NK-92 (cell line): ENCODE results near the gene JAKMIP2.

Source experiments
- DNase-seq: peaks from one replicate; lab custom pipeline; 2025; ENCODE audit not compliant: unreplicated experiment; lab: John Stamatoyannopoulos, UW

The JAKMIP2 gene

GRCh38 chr5:147789820-147790219 lies 7.3 kb upstream of the JAKMIP2 start:
- DNase-seq = no peak

DNA sequence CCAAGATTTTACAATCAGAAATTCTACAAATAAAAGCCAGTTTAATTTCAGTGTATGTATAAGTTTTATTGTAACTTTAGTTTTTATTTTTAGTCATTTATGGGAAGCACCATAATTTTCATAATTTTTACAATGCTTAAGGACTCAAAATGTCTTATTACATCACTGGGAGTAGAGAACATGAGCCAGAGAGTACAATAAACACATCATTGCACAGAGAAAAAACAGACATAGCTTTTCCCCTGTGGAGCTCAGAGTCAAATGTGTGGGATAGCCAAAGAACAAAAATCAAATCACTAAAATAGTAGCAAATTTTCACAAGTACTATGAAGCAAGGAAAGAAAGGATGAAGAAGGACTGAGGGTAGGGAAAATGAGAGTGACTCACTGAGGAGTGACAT lies 5.5 kb upstream of the JAKMIP2 start:
- no peak for DNase-seq

DNA sequence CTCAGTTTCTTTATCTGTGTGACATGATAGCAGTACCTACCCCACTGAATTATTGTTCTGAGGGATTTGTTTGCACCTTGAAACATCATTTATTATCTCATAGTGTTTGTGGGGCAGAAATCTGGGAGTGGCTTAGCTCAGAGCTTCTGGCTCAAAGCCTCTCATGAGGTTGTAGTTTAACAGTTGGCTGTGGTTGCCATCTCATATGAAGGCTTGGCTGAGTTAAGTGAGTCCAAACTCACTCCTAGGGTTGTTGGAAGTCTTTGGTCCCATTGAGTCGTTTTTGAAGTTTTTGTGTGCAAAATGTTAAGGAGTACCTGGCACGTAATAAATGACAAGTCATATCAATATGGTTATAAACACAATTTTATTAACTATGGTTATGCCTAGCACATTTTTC lies 3.6 kb upstream of the JAKMIP2 start:
- no peak for DNase-seq

DNA sequence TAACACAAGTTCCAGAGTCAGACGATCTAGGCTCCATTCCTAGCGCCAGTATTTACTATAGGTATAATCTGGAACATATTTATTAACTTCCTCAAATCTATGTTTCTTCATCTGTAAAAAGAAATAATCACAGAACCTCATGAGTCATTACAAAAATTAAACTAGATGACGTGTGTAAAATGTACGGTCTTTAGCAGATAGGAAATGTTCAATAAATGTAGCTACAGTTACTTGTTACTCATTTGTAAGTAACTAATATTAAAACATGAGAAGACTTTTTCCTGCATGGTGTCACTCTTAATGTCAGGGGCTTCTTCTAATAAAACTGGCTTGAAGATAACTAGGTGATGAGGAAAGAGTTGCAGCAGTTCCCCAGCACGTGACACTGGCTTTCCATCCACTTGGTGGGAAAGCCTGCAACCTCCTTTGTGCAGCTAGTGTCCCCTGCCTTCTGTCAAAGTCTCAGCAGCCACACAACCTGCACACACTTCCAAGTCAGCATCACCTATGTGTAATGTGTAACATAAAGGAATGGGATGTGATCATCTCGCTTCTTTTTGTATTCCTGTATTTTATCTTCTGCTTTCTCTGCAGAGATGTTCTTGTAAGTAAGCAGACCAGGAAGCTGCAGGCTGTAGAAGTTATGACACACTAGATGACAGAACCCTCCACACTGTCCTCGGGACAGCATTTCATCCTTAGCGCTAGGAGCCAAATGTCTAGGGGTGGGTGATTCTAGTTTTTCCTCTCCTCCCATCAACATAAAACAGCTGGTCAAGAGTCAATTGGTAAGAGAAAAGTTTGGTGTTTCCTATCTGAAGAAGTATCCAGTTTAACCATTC lies 1.8 kb upstream of the JAKMIP2 start:
- no peak for DNase-seq

DNA sequence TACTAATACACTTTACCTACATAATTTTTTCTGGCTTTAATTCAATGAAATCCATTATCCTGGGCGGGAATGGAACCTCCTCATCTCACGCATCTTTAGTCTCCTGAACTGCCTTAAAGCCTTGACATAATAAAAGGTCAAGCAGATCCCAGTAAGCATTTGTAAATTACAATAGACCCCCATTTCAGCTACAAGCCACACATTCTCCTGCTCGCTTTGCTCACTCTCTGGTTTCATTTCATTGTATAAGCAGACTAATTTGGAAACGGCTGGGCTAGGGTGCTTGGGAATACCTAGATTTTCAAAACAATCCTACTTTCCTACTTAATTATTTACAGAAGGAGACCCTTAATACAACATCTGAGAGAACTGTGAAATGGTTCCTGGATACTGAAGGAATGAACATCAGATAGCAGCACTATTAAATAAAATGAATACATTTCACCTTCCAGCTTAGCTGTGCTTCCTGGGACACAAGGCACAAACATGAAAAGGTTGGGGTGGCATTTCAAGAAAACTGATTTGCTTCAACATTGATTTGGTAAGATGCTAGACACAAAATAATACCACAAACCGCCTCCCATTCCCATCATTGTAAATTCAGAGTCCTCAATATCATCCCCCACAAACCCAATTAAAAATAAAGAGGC lies 1.5 kb downstream of the JAKMIP2 start:
- no peak for DNase-seq

DNA sequence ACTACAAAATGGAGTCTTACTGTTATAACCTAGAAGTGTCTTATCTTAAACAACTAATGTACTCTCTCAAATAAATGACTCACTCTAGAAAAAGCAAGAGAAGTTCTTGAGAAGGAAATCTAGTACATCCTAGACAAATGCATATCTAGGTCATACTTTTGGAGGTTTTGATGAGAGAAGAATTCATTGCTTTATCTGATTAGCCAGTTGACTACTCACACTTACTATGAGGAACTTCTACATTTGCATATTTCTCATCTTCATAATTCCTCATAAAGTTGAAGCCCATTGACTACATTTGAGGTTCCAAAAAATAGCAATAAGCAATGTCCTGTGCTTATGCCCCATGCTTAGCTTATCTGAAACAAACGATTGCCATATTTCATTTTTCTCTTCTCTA lies 2.8 kb downstream of the JAKMIP2 start:
- DNase-seq = no peak

- DNase-seq = no peak
Observed at GRCh38 chr5:147776989-147777388, 5.5 kb downstream of the JAKMIP2 start.

- no peak for DNase-seq
Observed at GRCh38 chr5:147773587-147773986, 8.9 kb downstream of the JAKMIP2 start.

DNA sequence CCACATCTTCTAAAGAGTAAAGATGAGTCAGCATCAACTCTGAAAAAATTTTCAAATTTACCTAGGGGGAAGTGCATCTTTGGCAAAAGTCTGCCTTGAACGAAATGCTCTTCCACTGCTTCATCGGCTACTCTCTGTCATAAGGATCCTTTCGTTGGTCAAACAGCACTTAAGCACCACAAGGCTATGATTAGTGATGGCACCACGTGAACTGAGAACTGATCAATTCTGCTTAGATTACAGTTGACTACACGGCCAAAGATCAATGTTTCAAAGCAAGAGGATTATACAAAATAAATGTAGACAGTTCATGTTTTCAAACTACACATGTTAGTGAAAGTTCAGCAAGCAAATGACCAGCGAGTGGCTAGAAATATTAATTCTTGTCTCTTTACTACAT lies 9.4 kb downstream of the JAKMIP2 start:
- no peak for DNase-seq

DNA sequence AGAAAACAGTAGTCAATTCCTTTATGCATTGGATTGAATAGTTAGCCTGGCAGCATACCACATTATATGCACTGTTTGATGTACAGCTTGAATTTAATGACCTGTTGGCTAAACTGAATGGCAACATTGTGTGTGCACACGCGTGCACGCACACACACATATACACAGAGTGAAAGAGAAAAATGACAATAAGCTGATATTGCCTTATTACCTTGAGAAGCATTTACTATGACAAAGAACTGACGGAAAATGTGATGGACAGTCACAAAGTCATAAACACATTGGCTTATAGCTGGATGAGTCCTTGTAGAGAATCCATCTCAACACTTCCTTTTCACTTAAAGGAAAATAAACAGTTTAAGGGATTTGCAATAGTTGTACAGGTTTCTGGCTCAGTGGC lies 15.5 kb downstream of the JAKMIP2 start:
- DNase-seq = no peak

- no peak for DNase-seq
Observed at GRCh38 chr5:147763791-147764525, 18.6 kb downstream of the JAKMIP2 start.

DNA sequence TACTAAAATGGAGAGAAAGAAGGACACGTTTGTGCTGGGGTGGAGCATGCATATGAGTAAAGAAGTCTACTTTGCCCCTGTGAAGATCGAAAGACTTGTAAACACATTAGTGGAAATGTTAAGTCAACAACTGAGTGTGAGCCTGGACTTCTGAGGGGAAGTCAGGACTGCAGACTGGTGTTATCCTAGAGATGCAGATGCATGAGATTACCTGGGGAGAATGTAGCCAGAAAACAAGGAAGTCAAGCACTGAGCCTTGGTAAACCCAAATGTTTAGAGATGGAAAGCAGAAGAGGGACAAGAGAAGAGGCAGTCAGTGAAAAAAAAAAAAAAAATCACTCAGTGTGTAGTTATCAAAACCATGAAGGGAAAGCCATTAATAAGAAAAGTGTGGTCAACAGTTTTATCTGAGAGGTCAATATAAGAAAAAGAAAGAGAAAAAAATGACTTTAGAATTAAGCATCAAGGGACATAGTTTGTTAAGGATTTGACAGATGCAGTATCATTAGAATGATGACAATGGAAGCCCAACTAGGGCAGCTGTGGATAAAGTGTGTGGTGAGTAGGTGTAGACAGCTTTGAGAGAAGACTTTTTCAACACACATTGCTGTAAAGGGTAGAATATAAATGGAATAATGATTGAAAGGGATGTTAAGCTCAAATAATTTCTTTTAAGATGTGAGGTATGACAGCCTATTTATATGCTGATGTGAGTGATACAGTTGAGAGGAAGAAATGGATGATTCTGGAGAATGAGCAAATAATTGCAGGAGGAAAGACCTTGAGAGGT lies 22.2 kb downstream of the JAKMIP2 start:
- DNase-seq = no peak

DNA sequence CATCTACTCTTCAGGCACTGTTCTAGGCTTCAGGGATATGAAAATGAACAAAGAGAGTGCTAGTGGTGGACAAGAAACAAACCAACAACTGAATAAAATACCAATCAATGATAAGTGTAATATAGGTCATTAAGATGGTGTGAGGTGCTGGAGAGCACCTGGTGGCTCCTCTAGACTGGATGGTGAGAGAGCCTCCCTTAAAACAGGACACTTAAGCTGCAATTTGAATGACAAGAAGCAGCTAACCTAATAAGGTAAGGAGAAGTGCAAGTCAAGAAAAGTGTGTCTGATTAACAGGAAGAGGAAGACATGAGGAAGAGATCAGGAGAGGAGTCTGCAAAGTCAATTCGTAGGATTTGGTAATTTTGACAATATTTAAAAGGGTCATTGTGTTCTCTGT lies 23.1 kb downstream of the JAKMIP2 start:
- DNase-seq = no peak

DNA sequence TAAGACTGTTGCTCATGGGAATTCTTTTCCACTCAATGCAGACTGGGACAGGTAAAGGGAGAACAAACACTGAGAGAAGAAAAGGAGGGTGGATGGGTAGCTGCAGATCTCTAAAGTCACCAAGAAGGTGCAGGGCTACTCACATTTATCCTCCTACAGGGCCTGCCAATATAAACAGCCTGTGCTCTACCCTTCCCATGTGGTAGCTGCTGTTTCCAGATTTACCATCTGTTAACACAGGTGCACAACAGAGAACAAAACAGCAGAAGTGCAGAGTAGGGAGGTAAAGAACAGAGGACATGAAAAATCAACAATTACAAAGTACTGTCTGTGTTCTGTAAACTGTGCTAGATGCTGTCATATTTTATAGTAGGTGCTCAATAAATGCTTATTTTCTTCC lies 26.0 kb downstream of the JAKMIP2 start:
- no peak for DNase-seq

- no peak for DNase-seq
Observed at GRCh38 chr5:147754372-147755122, 28.0 kb downstream of the JAKMIP2 start.

DNA sequence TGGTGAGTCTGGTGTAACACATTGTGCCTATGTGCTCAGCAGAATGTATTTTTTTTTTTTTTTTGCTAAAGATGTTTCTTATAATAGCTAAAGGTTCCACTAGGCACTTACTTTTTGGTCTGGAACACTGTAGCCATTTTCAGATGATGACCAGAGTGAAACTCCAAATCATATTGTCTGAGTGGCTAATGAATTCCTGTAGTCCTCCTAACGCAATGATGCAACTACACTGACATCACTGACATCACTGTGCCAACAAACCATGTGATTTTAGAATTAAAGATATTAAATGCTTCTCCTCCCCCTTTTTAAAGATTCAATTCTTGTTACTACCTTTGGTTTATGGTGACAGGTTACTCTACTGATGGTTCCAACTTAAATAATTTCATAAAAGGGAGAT lies 28.8 kb downstream of the JAKMIP2 start:
- no peak for DNase-seq

DNA sequence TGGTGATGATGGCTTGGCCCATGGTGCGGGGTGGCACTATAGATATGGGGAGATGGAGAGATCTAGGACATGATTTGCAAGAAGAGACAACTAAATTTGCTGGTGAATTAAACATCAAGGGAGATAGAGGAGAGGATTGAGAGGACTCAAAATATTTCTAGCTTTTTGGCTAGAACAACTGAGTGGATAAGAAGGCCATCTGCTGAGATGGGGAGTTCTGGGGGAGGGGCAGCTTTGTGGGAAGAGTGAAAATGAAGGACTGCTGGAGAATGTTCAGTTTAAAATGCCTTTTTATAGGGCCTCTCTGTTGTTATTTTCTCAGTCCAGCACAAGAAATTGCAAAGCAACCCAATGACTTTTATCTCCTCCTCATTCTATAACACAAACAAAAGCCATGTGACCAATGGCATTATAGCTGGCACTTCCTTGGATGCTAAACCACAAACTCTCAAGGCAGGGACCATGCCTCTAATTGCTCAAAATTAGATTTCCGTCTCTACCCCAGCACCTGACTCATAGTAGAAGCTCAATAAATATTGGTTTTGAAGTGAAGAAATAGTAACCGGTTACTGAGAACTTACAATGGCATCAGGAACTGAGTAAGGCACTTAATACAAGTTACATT lies 29.8 kb downstream of the JAKMIP2 start:
- DNase-seq = no peak

- DNase-seq = no peak
Observed at GRCh38 chr5:147752033-147752432, 30.5 kb downstream of the JAKMIP2 start.

GRCh38 chr5:147751156-147751830 lies 31.2 kb downstream of the JAKMIP2 start:
- DNase-seq = no peak
